Measurements from ENCODE around the gene UNC119. TPM values are rescaled to one million over a fixed set of nuclear protein-coding genes. Genes with fewer than 3 reads are reported as not detected.

UNC119 gene
- total RNA-seq, 2 experiments from 2014 or later, result 43.6 to 44.8 TPM

- Mint-ChIP-seq H3K27ac (no peak overlapping the region), H3K27me3 (no peaks in the 10 kb centered on the region), H3K9me3 (no peaks in the 10 kb centered on the region), H3K4me3 (no peak overlapping the region), H3K36me3 (ENCODE audit: low read depth) (peaks cover 49% of the 10 kb centered on the region), H3K4me1 (ENCODE audit: low read depth) (peaks cover 42% of the 10 kb centered on the region)
- intact Hi-C loops (cut with micrococcal nuclease), result no loop called here
- POLR2A ChIA-PET, result interaction anchor here (0.8 to 3.4 kb wide), 3 partner anchors 9 to 217 kb away, joined by 3 to 14 read pairs (median 3); no protein-coding TSS in a partner anchor
- DNase-seq (no peak), ATAC-seq (no peak)
- CTCF ChIA-PET, result interaction anchor here (1.8 to 4.0 kb wide), 2 partner anchors 25 to 33 kb away, joined by 4 to 31 read pairs; no protein-coding TSS in a partner anchor
- TF ChIP-seq, protein P1, sequence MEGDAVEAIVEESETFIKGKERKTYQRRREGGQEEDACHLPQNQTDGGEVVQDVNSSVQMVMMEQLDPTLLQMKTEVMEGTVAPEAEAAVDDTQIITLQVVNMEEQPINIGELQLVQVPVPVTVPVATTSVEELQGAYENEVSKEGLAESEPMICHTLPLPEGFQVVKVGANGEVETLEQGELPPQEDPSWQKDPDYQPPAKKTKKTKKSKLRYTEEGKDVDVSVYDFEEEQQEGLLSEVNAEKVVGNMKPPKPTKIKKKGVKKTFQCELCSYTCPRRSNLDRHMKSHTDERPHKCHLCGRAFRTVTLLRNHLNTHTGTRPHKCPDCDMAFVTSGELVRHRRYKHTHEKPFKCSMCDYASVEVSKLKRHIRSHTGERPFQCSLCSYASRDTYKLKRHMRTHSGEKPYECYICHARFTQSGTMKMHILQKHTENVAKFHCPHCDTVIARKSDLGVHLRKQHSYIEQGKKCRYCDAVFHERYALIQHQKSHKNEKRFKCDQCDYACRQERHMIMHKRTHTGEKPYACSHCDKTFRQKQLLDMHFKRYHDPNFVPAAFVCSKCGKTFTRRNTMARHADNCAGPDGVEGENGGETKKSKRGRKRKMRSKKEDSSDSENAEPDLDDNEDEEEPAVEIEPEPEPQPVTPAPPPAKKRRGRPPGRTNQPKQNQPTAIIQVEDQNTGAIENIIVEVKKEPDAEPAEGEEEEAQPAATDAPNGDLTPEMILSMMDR (IDR thresholded peaks at IDR 0.05), result no peak
These were observed 21.1 kb upstream of the UNC119 start for GRCh38 chr17:28573521-28573920.

DNA sequence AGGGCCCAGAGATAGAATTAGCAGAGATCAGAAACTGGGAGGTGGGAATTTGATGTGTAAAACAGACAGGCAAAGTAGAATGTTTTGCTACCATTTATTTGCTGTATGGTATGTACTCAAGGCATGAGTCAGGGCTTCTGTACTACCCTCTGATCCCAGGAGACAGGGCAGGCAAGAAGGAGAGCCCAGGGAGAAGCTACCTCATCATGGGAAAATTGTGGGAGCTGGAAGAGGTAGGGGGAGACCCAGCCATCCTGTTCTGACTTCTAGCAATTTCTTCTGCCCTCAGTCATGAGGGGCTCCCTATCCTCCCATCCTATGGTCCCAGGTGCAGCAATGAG, 20.6 kb upstream of the UNC119 start:
- CTCF ChIA-PET, result interaction anchor here (1.8 to 4.0 kb wide), 2 partner anchors 24 to 33 kb away, joined by 4 to 31 read pairs; no protein-coding TSS in a partner anchor
- Mint-ChIP-seq H3K27me3 (no peaks in the 10 kb centered on the region), H3K9me3 (no peaks in the 10 kb centered on the region), H3K27ac (no peak overlapping the region), H3K4me3 (no peak overlapping the region), H3K4me1 (ENCODE audit: low read depth) (peaks cover 45% of the 10 kb centered on the region), H3K36me3 (ENCODE audit: low read depth) (peaks cover 47% of the 10 kb centered on the region)
- ATAC-seq (no peak), DNase-seq (no peak)
- intact Hi-C loops (cut with micrococcal nuclease), result no loop called here
- POLR2A ChIA-PET, result interaction anchor here (0.8 to 4.6 kb wide), 4 partner anchors 9 to 217 kb away, joined by 3 to 22 read pairs (median 8); no protein-coding TSS in a partner anchor
- TF ChIP-seq, protein P1 (IDR thresholded peaks at IDR 0.05), result no peak

- Mint-ChIP-seq H3K4me1 (ENCODE audit: low read depth) (peaks cover 49% of the 10 kb centered on the region), H3K27me3 (no peaks in the 10 kb centered on the region), H3K9me3 (no peaks in the 10 kb centered on the region), H3K27ac (no peak overlapping the region), H3K4me3 (peak overlapping the region; percentile 89), H3K36me3 (ENCODE audit: low read depth) (peaks cover 45% of the 10 kb centered on the region)
- ATAC-seq (no peak), DNase-seq (no peak)
- ChIA-PET CTCF (interaction anchor here (0.6 to 4.0 kb wide), 8 partner anchors 22 to 71 kb away, joined by 3 to 31 read pairs (median 4); no protein-coding TSS in a partner anchor), POLR2A (interaction anchor here (0.8 to 4.6 kb wide), 8 partner anchors 10 to 216 kb away, joined by 3 to 22 read pairs (median 4); partner anchors contain the start of genes BLTP2, SDF2 and SUPT6H)
- intact Hi-C loops (cut with micrococcal nuclease), result no loop called here
- TF ChIP-seq, protein P1 (IDR thresholded peaks at IDR 0.05), result no peak
These were observed 20.0 kb upstream of the UNC119 start for GRCh38 chr17:28572259-28573039.

- H3K4me1 Mint-ChIP-seq (ENCODE audit: low read depth), result peaks cover 48% of the 10 kb centered on the region
- CTCF ChIA-PET, result interaction anchor here (0.6 to 4.0 kb wide), 11 partner anchors 10 to 155 kb away, joined by 3 to 31 read pairs (median 4); no protein-coding TSS in a partner anchor
- H3K4me3 Mint-ChIP-seq, result peak within 1 kb of the TSS; percentile 89
- POLR2A ChIA-PET, result interaction anchor here (0.8 to 4.6 kb wide), 11 partner anchors 7 to 90 kb away, joined by 3 to 22 read pairs (median 5); partner anchors contain the start of genes BLTP2, SDF2 and SUPT6H
- peak within 1 kb of the TSS; percentile 93 for H3K27ac Mint-ChIP-seq
- no peaks in the 10 kb centered on the region for H3K27me3 Mint-ChIP-seq
- H3K36me3 Mint-ChIP-seq (ENCODE audit: low read depth), result peaks cover 43% of the 10 kb centered on the region
- H3K9me3 Mint-ChIP-seq, result no peaks in the 10 kb centered on the region
- TF ChIP-seq, protein P1 (IDR thresholded peaks at IDR 0.05), result no peak
- ATAC-seq (peak; percentile 98), DNase-seq (peak; percentile 95)
- intact Hi-C loops (cut with micrococcal nuclease), result no loop called here
These were observed 19.1 kb upstream of the UNC119 start, which contains the start of gene PIGS for GRCh38 chr17:28571361-28572122. Gene PIGS, minus strand, starts transcription at chr17:28571524. Its CDS starts 28 bp downstream, at chr17:28571496.

Measured in activated CD8-positive, alpha-beta T cell treated with anti-CD3 and anti-CD28 coated beads for 36 hours (primary cell).